Activated naive CD4-positive, alpha-beta T cell (primary cell): ENCODE measurements around the gene ARL2BP.

Experiments
- DNase-seq, 4 experiments: peaks; one replicate each; lab custom pipeline; 2025; lab: John Stamatoyannopoulos, UW

Gene ARL2BP

GRCh38 chr16:57235128-57236021 lies 9.7 kb upstream of the ARL2BP start:
- no peak for DNase-seq

- no peak for DNase-seq
These were observed 9.1 kb upstream of the ARL2BP start for GRCh38 chr16:57236022-57236350.

GRCh38 chr16:57238682-57239081 lies 6.4 kb upstream of the ARL2BP start:
- DNase-seq: no peak

- no peak for DNase-seq
These were observed 6.0 kb upstream of the ARL2BP start for GRCh38 chr16:57239107-57239506.

- no peak for DNase-seq
These were observed 4.2 kb upstream of the ARL2BP start for GRCh38 chr16:57240851-57241250.

GRCh38 chr16:57242650-57243049 lies 2.4 kb upstream of the ARL2BP start:
- no peak for DNase-seq

GRCh38 chr16:57244463-57244766 lies 644 bp upstream of the ARL2BP start:
- no peak for DNase-seq

GRCh38 chr16:57245472-57246113 lies 534 bp downstream of the ARL2BP start:
- DNase-seq: peak in 1 of 4 experiments; percentile 43

- DNase-seq: no peak
These were observed 6.3 kb downstream of the ARL2BP start for GRCh38 chr16:57251352-57251751.

- no peak for DNase-seq
These were observed 7.2 kb downstream of the ARL2BP start for GRCh38 chr16:57252148-57252721.

GRCh38 chr16:57253466-57253865 lies 8.4 kb downstream of the ARL2BP start:
- DNase-seq: no peak

GRCh38 chr16:57255686-57256415 lies 10.8 kb downstream of the ARL2BP start:
- no peak for DNase-seq

- no peak for DNase-seq
These were observed 11.7 kb downstream of the ARL2BP start for GRCh38 chr16:57256601-57257395.

- no peak for DNase-seq
These were observed 12.5 kb downstream of the ARL2BP start for GRCh38 chr16:57257455-57258070.

- no peak for DNase-seq
These were observed 13.3 kb downstream of the ARL2BP start for GRCh38 chr16:57258226-57258909.

- DNase-seq: no peak
These were observed 13.9 kb downstream of the ARL2BP start for GRCh38 chr16:57258910-57259475.

- peak in 1 of 4 experiments; percentile 20 for DNase-seq
These were observed 15.4 kb downstream of the ARL2BP start for GRCh38 chr16:57260294-57260929.

GRCh38 chr16:57261806-57262205 lies 16.7 kb downstream of the ARL2BP start:
- DNase-seq: no peak

- DNase-seq: no peak
These were observed 17.9 kb downstream of the ARL2BP start for GRCh38 chr16:57262841-57263540.
